HG03095 (cell line): ENCODE measurements around the gene SLC25A43.
A peak's percentile ranks its signal among the peaks of the same experiment; 100 is the strongest.
"Not testable (repeated sequence)": the region's sequence is repeated elsewhere in the genome, so short reads cannot be mapped to it uniquely, and the experiment has no call there.

Experiments used
- ATAC-seq: cut with Tn5 transposase; IDR thresholded peaks from one replicate; pipeline ENCODE4 v1.9.1; 2021; ENCODE audit warnings: moderate library complexity; ENCODE audit not compliant: unreplicated experiment

The SLC25A43 gene

GRCh38 chrX:119398974-119399771 is at the start of gene SLC25A43:
Gene SLC25A43 (plus strand): TSS chrX:119399336. CDS start chrX:119399404, 68 bp downstream.
- ATAC-seq: peak; percentile 93

- no peak for ATAC-seq
These were observed 39.3 kb upstream of the SLC25A43 start for GRCh38 chrX:119359618-119360382.

- ATAC-seq: not testable (repeated sequence)
These were observed 37.7 kb upstream of the SLC25A43 start for GRCh38 chrX:119361451-119361850.

GRCh38 chrX:119362074-119362473 is 37.1 kb upstream of the SLC25A43 start:
- not testable (repeated sequence) for ATAC-seq

GRCh38 chrX:119363391-119363790 is 35.7 kb upstream of the SLC25A43 start:
- ATAC-seq: no peak

DNA sequence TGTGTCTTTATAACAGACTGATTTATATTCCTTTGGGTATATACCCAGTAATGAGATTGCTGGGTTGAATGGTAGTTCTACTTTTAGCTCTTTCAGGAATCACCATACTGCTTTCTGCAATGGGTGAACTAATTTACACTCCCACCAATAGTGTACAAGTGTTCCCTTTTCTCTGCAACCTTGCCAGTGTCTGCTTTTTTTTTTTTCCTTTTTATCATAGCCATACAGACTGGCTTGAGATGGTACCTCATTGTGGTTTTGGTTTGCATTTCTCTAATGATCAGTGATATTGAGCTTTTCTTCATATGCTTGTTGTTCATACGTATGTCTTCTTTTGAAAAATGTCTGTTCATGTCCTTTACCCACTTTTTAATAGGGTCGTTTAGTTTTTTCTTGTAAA is 27.3 kb upstream of the SLC25A43 start:
- not testable (repeated sequence) for ATAC-seq

DNA sequence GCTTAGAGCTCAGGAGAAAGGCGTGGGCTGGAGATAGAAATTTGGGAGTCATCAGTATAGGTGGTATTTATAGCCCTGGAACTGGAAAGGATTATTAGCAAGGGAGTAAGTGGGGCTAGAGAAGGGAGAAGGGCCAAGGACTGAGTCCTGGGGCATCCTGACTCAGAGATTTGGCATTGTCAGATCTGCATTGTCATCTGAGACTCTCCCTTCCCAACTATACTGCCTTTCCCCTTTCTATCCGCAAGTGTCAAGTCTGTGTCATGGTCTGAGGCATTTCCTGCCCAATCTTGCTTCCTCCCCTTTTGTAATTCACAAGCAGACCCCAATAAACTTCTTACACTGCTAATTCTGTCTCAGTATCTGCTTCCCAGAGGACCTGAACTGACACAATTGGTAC is 24.4 kb upstream of the SLC25A43 start:
- no peak for ATAC-seq

DNA sequence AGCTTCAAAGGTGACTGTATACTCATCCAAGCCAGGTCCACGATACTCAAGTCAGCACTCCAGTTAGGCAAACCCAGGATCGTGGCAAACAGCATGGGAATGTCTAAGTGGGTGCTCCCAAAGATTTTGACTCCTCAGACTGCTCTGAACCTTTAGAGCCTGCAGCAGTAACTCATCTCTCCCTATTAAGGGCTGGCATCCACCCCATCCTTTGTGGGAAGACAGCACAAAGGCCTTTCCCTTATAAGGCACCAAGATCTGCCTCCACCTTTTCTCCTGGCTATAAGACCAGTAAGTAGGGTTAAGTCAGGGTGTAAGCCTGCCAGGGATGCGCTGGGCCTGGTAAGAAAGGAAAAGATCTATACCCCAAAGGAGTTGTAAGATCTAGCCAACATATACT is 23.6 kb upstream of the SLC25A43 start:
- ATAC-seq: no peak

DNA sequence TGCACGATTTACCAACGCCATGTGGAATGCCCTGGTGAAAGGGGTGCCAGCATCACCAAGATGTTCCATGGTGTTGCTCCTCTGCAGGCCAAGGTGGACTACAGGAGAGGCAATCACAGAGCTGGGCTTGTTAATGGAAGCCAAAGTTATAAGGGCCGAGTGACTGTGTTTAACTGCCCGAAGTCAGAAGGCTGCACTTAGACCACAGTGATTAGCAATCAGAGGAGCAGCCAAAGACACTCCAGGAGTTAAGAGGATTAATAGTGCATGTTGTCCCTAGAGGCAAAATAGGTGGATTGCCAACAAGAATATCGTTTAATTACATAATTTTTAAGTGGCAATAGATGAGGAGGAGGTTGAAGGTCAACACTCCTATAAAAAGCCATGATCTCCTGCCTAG is 22.8 kb upstream of the SLC25A43 start:
- ATAC-seq: no peak

GRCh38 chrX:119381349-119381944 is 17.7 kb upstream of the SLC25A43 start:
- no peak for ATAC-seq

- no peak for ATAC-seq
These were observed 16.5 kb upstream of the SLC25A43 start for GRCh38 chrX:119382606-119383005.

GRCh38 chrX:119386685-119387084 is 12.5 kb upstream of the SLC25A43 start:
- not testable (repeated sequence) for ATAC-seq

- ATAC-seq: not testable (repeated sequence)
These were observed 11.7 kb upstream of the SLC25A43 start for GRCh38 chrX:119387426-119387825.

DNA sequence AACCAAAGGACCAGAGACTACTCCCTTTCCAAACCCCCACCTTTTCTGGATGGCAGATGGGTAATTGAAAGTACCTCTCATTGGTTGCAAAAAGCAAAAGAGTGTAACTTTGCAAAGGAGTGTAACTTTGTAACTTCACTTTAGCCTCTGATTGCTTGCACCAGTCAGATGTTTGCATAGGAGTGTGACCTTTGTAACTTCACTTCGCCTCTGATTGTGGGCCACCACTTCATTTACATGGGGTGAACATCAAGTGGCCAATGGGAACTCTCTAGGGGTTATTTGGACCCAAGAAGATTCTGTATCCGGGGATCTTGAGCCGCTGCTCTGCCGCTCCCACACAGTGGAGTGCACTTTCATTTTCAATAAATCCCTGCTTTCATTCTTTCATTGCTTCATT is 9.9 kb upstream of the SLC25A43 start:
- no peak for ATAC-seq

DNA sequence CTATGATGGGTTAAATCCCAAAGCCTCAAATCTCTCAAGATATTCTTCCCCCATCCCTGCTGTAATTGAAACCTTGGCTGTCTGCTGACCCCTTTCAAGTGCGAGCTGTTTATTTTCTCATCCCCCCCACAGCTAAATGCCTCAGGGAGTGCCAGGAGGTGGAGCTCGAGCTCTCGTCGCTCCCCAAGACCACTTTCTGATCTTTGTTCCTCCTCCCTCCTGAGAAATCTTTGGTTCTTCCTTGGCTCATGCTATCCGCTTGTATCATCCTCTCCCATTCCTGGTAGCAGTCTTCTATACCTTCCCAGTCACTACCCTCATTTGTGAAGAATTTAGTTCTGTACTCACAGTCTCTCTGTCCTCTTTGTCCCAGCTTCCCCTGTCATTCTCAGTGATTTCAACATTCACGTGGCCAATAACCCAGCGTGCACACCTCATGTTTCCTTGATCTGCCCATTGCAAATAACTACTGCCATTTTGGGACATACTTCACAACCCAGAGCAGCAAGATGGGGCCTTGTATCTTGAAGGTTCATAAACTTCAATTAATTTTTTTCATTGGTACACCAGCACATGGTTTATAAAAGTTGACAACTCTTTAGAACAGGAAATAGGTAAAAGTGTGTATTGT is 9.2 kb upstream of the SLC25A43 start:
- no peak for ATAC-seq

DNA sequence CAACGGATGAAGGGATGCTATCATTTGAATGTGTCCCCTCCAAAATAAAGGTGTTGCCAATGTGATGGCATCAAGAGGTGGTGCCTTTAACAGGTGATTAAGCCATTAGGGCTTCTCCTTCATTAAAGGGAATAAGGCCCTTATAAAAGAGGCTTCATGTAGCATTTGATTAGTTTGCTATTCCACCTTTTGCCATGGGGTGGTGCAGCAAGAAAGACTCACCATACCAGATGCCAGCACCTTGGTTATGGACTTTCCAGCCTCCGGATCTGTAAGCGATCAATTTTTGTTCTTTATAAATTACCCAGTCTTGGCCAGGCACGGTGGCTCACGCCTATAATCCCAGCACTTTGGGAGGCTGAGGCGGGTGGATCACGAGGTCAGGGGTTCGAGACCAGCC is 7.9 kb upstream of the SLC25A43 start:
- no peak for ATAC-seq

DNA sequence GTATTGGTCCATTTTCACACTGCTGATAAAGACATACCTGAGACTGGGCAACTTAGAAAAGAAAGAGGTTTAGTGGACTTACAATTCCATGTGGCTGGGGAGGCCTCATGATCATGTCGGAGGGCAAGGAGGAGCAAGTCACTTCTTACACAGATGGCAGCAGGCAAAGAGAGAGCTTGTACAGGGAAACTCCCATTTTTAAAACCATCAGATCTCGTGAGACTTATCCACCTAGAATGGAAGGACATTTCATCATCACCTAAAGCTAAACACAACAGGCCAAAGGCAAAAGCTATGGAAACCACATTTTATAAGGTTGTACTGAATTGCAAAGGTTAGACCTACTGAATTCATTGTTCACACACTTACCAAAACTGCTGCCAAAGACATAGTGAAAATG is 6.0 kb upstream of the SLC25A43 start:
- no peak for ATAC-seq

DNA sequence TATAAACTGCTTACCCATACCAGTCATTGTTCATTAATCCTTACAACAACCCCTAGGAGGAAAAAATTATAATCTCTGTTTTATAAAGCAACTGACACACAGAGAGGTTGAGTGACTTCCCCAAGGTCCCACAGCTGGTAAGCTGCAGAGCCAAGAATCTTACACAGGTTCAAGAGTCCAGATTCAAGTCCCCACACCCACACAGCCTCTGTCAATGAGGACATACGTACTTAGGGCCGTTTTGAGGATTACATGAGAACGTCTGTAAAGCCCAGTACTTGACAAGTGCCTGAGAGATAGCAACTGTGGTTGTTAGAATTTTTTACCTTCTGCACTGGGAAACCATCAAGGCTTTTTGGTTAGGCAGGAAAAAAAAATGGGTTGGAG is 556 bp upstream of the SLC25A43 start:
- no peak for ATAC-seq

- ATAC-seq: no peak
These were observed 601 bp downstream of the SLC25A43 start for GRCh38 chrX:119399772-119400101.

- no peak for ATAC-seq
These were observed 2.4 kb downstream of the SLC25A43 start for GRCh38 chrX:119401569-119401968.

DNA sequence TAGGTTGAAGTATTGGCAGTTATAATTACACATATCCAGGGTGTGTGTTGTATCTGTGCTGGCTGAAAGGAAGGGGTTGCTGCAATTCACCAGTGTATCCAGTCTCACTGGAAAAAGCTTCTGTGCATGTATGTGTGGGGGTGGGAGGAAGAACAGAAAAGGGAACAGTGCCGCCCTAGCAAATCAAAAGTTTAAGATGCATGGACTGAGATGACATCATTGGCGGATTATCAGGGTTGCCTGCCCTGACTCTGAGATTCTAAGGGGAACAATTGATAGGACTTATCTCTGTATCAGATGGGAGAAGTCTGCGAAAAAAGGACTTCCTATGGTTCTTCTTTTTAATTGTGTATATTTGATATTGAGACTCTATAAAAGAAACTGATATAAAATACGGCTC is 3.5 kb downstream of the SLC25A43 start:
- ATAC-seq: no peak
